AG10803 (cell line): Measurements from ENCODE around the gene PDE9A.

Experiments
- DNase-seq: peaks from one replicate; pipeline ENCODE4 v3.0.0; 2010; ENCODE audit warnings: low read depth
- H3K4me3 ChIP-seq: 2 replicates; pipeline ENCODE4 v1.5.1; 2011; ENCODE audit warnings: mild to moderate bottlenecking, low read length, control low read depth
- TF ChIP-seq, protein P1 (sequence below): conservative IDR thresholded peaks from 2 replicates; pipeline ENCODE4 v1.5.1; 2011; ENCODE audit warnings: mild to moderate bottlenecking, low read length, control low read depth, inconsistent platforms

Gene PDE9A

DNA sequence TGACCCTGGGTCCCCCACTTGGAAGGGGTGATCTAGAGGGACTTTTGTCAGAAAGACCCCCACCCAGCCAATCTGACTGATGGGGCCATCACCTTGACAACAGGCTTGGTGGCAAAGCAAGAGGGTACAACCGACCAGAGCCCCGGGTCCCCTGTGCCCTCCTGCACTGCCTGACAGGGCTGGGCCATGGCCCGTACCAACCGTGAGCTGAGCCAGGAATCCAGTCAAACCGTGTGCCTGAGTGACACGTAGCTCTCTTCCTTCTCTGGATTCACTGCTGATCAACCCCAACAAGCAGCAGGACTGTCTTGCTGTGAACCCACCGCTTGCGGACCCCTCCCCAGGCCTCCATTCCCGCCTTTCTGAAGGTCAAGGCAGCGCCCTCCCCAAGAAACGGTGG is 27.0 kb downstream of the PDE9A start:
- no peak for DNase-seq
- H3K4me3 ChIP-seq, result no peak overlapping the region

DNA sequence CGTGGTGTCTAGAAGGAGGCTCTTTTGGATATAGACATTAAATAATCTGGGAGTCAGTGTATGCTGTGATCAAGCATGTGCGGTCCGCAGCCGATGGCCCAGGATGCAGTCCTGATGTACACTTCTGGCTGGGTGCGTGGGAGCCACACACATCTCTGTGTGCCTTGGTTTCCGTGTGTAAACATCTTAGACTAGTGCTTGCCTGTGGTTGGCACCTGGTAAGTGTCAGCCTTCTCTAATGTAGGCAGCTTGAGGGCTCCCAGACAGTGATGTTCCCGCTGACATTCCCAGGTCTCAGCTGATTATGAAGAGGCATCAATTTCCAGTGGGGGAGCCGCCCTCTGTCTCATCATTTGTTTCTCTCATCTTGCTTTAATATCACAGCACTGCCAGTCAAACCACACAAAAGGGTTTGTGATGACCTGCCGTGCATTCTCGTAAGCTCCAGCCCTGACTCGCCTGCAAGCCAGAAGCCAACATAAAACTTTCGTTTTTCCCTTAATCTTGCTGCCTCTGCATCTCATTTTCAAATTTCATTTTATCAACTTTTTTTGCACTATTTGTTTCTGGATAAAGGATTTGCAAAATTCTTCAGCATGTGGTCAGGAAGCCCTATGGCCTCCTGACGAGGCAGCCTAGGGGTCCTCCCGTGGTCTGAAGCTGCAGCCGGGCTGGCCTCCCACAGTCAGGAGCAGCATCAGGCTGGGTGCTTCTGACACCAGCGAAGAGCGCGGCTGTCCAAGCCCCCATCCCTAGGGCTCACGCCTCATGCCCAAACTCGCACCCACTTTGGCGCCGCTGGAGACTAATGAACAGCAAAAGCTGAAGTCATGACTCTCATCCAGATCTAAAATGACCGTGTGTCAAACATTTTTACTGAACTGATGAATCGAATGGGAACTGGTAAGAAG is 28.1 kb downstream of the PDE9A start:
- no peak overlapping the region for H3K4me3 ChIP-seq
- DNase-seq, result no peak
- TF ChIP-seq, protein P1, sequence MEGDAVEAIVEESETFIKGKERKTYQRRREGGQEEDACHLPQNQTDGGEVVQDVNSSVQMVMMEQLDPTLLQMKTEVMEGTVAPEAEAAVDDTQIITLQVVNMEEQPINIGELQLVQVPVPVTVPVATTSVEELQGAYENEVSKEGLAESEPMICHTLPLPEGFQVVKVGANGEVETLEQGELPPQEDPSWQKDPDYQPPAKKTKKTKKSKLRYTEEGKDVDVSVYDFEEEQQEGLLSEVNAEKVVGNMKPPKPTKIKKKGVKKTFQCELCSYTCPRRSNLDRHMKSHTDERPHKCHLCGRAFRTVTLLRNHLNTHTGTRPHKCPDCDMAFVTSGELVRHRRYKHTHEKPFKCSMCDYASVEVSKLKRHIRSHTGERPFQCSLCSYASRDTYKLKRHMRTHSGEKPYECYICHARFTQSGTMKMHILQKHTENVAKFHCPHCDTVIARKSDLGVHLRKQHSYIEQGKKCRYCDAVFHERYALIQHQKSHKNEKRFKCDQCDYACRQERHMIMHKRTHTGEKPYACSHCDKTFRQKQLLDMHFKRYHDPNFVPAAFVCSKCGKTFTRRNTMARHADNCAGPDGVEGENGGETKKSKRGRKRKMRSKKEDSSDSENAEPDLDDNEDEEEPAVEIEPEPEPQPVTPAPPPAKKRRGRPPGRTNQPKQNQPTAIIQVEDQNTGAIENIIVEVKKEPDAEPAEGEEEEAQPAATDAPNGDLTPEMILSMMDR, result no peak

More for the DNA sequence above, 27.0 kb downstream of the PDE9A start:
- TF ChIP-seq, protein P1, result no peak

DNA sequence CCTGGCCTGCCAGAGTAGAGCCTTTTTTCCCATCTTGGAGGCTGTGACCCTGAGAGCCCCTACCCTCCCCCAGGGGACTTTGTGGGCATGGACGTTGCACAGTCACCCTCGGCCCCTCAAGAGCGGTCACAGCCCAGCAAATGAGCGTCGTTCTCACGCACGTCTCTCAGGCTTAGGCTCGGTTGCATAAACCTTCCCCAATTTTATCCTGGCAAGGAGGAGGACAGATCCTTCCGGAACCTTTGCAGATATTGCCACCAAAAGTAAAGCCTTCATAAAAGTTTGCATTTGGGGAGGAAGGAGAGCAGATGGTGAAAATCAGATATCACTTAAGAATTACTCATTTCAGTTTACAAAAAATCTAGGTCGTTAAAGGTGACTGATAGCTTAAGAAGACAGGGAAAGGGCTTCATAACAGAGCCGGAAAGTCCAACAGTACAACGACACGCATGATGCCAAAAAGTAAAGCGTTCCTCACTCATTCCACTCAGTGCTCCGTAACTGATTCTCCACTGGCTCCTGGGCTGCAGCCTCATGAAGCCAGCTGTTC is 29.3 kb downstream of the PDE9A start:
- TF ChIP-seq, protein P1, result no peak
- H3K4me3 ChIP-seq, result no peak overlapping the region

DNA sequence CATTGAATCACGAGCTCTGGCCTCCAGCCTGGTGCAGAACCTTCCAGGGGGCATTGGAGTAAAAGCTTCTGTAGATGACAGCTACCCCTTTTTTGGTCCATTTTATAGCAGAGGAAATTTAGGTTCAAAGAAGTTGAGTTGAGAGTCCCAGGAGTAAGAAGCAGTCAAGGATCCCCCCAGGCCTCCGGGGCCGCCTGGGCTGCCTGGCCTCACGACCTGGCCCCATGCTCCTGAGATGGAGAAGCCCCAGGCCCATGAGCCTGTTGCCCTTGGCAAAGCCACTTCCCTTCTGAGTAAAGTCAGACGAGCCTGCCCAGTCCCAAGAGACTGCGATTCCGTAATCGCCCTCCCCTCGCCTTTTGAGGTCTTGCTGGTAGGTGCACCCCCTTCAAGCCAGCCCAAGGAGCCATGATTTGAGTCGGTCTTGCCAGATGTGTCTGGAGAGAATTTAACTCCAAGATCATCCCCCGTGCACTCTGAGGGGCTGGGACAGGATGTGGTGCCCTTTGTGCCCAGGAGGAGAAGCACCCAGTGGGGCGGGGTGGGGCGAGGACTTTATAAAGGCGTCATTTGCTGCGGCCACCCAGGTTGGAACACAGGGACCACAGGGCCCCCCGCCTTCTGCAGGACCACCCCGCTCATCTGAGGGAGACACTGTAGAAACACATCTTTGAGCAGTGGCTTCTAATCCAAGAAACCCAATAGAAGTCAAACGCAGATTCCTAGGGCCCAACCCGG is 30.1 kb downstream of the PDE9A start:
- TF ChIP-seq, protein P1, result no peak
- no peak for DNase-seq
- no peak overlapping the region for H3K4me3 ChIP-seq

More for the DNA sequence above, 29.3 kb downstream of the PDE9A start:
- no peak for DNase-seq

DNA sequence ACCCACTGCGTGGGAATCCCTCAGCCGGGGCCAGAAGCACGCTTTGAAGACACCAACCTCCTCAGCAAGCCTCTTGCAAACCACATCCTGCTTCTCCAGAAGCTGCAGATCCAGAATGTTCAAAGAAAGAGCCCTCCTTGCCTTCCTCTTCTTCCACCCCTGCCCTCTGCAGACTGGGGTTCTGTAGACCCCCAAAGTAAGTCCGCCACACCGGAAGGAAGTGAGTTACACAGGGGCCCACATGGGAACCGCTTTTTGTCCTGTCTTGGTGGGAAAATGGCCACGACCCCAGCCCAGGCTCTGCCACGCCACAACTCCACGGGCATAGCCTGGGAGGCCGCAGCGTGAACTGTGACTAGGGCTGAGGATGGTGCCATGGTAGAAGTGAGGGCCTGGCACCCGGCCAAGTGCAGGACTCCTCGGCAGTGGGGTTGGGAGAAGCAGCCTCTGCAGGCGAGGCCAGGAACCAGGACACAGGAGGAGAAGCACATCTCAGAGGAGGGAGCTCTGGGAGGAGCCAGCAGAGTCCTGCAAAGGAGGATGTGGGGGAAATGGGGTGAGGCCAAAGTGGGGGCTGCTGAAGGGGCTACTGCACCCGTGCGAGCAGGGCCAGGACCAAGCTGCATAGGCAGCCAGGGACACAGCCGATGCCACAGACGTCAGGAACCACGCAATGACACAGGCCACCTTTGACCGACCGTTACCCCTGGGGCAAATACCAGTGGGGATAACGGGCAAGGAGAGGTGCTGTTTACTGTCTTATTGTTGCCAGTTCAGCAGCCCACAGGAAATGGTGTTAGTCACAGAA is 30.9 kb downstream of the PDE9A start:
- TF ChIP-seq, protein P1, result no peak
- DNase-seq, result no peak
- no peak overlapping the region for H3K4me3 ChIP-seq

DNA sequence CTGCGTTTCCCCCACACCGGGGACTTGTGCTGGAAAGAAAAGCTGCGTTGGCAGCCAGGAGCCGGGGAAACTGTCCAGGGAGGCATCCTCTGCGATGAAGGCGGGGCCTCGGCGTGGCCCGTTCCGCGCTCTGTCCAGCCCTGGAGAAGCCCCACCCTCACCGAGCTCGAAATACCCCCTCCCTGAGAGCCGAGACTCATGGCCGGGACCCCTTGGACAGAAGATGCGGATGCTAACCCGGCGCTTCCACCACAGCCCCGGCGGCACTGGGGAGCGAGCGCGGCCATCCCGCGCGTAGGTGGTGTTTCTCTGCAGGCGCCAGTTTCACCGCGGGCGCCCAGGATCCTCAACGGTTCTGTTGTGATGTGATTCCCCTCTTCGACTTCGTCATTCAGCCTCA is 31.6 kb downstream of the PDE9A start:
- TF ChIP-seq, protein P1, result no peak
- no peak for DNase-seq
- no peak overlapping the region for H3K4me3 ChIP-seq
